AG04450 (cell line): ENCODE data around the gene SLC8A3. TPM values are rescaled to one million over a fixed set of nuclear protein-coding genes. Genes with fewer than 3 reads are reported as not detected.

Source experiments
- CTCF ChIA-PET: fragments of 300-600, 350-600 bp; formaldehyde crosslinking; extraction: SDS; loops from one replicate; lab custom pipeline; 2022; ENCODE audit warnings: antibody characterized with exemption, inconsistent platforms; lab: Charles Lee
- POLR2A ChIA-PET: fragments of 350-600 bp; formaldehyde crosslinking; extraction: SDS; loops from one replicate; lab custom pipeline; 2021; ENCODE audit warnings: antibody characterized with exemption, inconsistent platforms; lab: Yijun Ruan, JAX
- DNase-seq: peaks from one replicate; pipeline ENCODE4 v3.0.0-alpha.2; 2011; ENCODE audit warnings: low read depth, low spot score
- H3K27ac ChIP-seq: one replicate; pipeline ENCODE4 v1.5.1; 2012; ENCODE audit warnings: low read depth, low read length, control low read depth
- H3K27me3 ChIP-seq: one replicate; pipeline ENCODE4 v1.6.0; 2012; ENCODE audit warnings: low read length; ENCODE audit not compliant: control insufficient read depth, insufficient read depth
- H3K4me3 ChIP-seq: 2 replicates; pipeline ENCODE4 v1.5.1; 2011; ENCODE audit warnings: mild to moderate bottlenecking, low read depth, low read length, control low read depth
- H3K9me3 ChIP-seq: 2 replicates; pipeline ENCODE4 v1.5.1; 2012; ENCODE audit warnings: low read length; ENCODE audit not compliant: control insufficient read depth, insufficient read depth
- CTCF ChIP-seq: IDR thresholded peaks from 2 replicates; pipeline ENCODE4 v1.5.1; 2011; ENCODE audit warnings: low read depth, low read length, control low read depth, inconsistent platforms
- polyA plus RNA-seq: library from polyadenylated mRNA; depleted of rRNA; stranded (reverse); fragments of >200 nt; gene quantifications from 2 replicates; pipeline ENCODE4 v1.2.3, GENCODE V29; 2011

The SLC8A3 gene
- polyA plus RNA-seq, 1 experiment = not detected

GRCh38 chr14:70052990-70053389, 135.8 kb downstream of the SLC8A3 start:
- Histone ChIP-seq H3K27me3 (peaks cover 11% of the 10 kb centered on the region), H3K9me3 (no peaks in the 10 kb centered on the region), H3K27ac (no peak overlapping the region), H3K4me3 (no peak overlapping the region)
- CTCF ChIA-PET = interaction anchor here (0.8 to 2.3 kb wide), 3 partner anchors 21 to 176 kb away, joined by 3 to 7 read pairs (median 4); no protein-coding TSS in a partner anchor
- POLR2A ChIA-PET = no interaction called here
- TF ChIP-seq CTCF = no peak
- DNase-seq = no peak

DNA sequence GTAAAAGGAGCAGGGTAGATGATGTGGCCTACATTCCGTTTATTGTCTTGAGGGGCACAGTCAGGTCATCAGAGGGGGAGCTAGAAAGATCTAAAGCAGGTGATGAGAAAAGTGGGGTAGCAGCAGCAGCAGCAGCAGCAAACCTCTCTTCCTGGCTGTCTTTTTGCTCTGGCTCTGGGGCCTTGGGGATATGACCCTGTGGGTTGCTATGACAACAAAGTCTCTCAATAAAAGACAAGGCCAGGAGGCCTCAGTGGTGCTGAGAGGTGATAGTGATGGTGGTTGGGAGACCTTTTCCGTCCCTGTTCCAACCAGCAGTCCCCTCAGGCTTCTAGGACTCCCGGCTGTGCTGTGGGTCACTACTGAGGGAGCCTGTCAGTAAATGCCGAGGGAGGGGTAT, 138.6 kb downstream of the SLC8A3 start:
- CTCF ChIA-PET = no interaction called here
- peaks cover 15% of the 10 kb centered on the region for H3K27me3 ChIP-seq
- no peak overlapping the region for H3K27ac ChIP-seq
- no peaks in the 10 kb centered on the region for H3K9me3 ChIP-seq
- no peak for DNase-seq
- H3K4me3 ChIP-seq = no peak overlapping the region
- POLR2A ChIA-PET = no interaction called here
- TF ChIP-seq CTCF = no peak

GRCh38 chr14:70049605-70050004, 139.1 kb downstream of the SLC8A3 start:
- H3K27me3 ChIP-seq = peaks cover 15% of the 10 kb centered on the region
- no peak overlapping the region for H3K4me3 ChIP-seq
- H3K9me3 ChIP-seq = no peaks in the 10 kb centered on the region
- no peak overlapping the region for H3K27ac ChIP-seq
- ChIA-PET POLR2A (no interaction called here), CTCF (no interaction called here)
- DNase-seq = no peak
- TF ChIP-seq CTCF = no peak

- no peak for DNase-seq
- CTCF ChIA-PET = interaction anchor here (0.7 to 1.6 kb wide), 2 partner anchors 26 to 230 kb away, joined by 3 to 4 read pairs; no protein-coding TSS in a partner anchor
- Histone ChIP-seq H3K27ac (no peak overlapping the region), H3K9me3 (no peaks in the 10 kb centered on the region), H3K4me3 (no peak overlapping the region), H3K27me3 (peaks cover 18% of the 10 kb centered on the region)
- no peak for TF ChIP-seq CTCF
- POLR2A ChIA-PET = no interaction called here
These were observed 140.5 kb downstream of the SLC8A3 start for GRCh38 chr14:70048313-70048654.

- DNase-seq = no peak
- H3K27me3 ChIP-seq = peaks cover 21% of the 10 kb centered on the region
- no peak for TF ChIP-seq CTCF
- CTCF ChIA-PET = interaction anchor here (0.6 to 3.1 kb wide), 5 partner anchors 20 to 229 kb away, joined by 3 to 28 read pairs (median 4); no protein-coding TSS in a partner anchor
- H3K4me3 ChIP-seq = no peak overlapping the region
- POLR2A ChIA-PET = no interaction called here
- H3K9me3 ChIP-seq = no peaks in the 10 kb centered on the region
- no peak overlapping the region for H3K27ac ChIP-seq
These were observed 141.0 kb downstream of the SLC8A3 start for GRCh38 chr14:70047598-70048312.
